MCF 10A (cell line): ENCODE measurements around the gene SMC6. TPM values are rescaled to one million over a fixed set of nuclear protein-coding genes. Genes with fewer than 3 reads are reported as not detected.

Source experiments
- BruUV-seq: library from RNA; stranded (reverse); fragments of 400-500 nt; replicated peaks from 2 replicates; lab custom pipeline; 2021; lab: Mats Ljungman, UMichigan
- CTCF ChIA-PET: fragments of 300-600 bp; sonication (Branson Sonifier 250); formaldehyde crosslinking; extraction: SDS; loops from one replicate; lab custom pipeline; 2021; ENCODE audit warnings: antibody characterized with exemption, inconsistent platforms; lab: Yijun Ruan, JAX
- POLR2A ChIA-PET: fragments of 300-600, 350-650 bp; sonication (Branson Sonifier 250); formaldehyde crosslinking; extraction: SDS; loops from one replicate; lab custom pipeline; 2020; ENCODE audit warnings: antibody characterized with exemption, inconsistent platforms; lab: Yijun Ruan, JAX
- DNase-seq: peaks from one replicate; pipeline ENCODE4 v3.0.0-alpha.2; 2018; ENCODE audit not compliant: unreplicated experiment
- H3K27ac Mint-ChIP-seq: one replicate; pipeline ENCODE4 v1.8.0; 2022; ENCODE audit warnings: mild to moderate bottlenecking, low read depth, mixed read lengths; ENCODE audit not compliant: unreplicated experiment
- H3K27me3 Mint-ChIP-seq: one replicate; pipeline ENCODE4 v1.8.0; 2022; ENCODE audit warnings: mixed read lengths; ENCODE audit not compliant: insufficient read depth, unreplicated experiment
- H3K36me3 Mint-ChIP-seq: one replicate; pipeline ENCODE4 v1.8.0; 2022; ENCODE audit warnings: mild to moderate bottlenecking, moderate library complexity, mixed read lengths; ENCODE audit not compliant: insufficient read depth, unreplicated experiment
- H3K4me1 Mint-ChIP-seq: one replicate; pipeline ENCODE4 v1.8.0; 2022; ENCODE audit warnings: mixed read lengths; ENCODE audit not compliant: insufficient read depth, unreplicated experiment
- H3K4me3 Mint-ChIP-seq: one replicate; pipeline ENCODE4 v1.8.0; 2022; ENCODE audit warnings: mild to moderate bottlenecking, moderate library complexity, mixed read lengths; ENCODE audit not compliant: unreplicated experiment
- H3K9me3 Mint-ChIP-seq: one replicate; pipeline ENCODE4 v1.8.0; 2022; ENCODE audit warnings: mixed read lengths; ENCODE audit not compliant: unreplicated experiment
- CTCF ChIP-seq: fragments of 200-600 bp; IDR thresholded peaks from one replicate; pipeline ENCODE4 v1.8.0; 2022; ENCODE audit warnings: antibody characterized with exemption, mild to moderate bottlenecking; ENCODE audit not compliant: unreplicated experiment
- intact Hi-C: fragments of 100-400 bp; cut with micrococcal nuclease; formaldehyde crosslinking; loops from 2 replicates; pipeline ENCODE4 v1.14.1; 2022
- total RNA-seq: library from RNA; stranded (reverse); gene quantifications from 2 replicates; pipeline ENCODE4 v1.2.3, GENCODE V29; 2022

Gene SMC6
- total RNA-seq, 1 experiment from 2014 or later, result 24.7 TPM

- Mint-ChIP-seq H3K9me3 (no peaks in the 10 kb centered on the region), H3K36me3 (peaks cover 11% of the 10 kb centered on the region), H3K4me3 (no peak overlapping the region), H3K27ac (no peak overlapping the region), H3K27me3 (no peaks in the 10 kb centered on the region), H3K4me1 (peaks cover 19% of the 10 kb centered on the region)
- intact Hi-C loops, result no loop called here
- no peak for TF ChIP-seq CTCF
- DNase-seq, result no peak
- no TSS peak for BruUV-seq
- ChIA-PET CTCF (interaction anchor here (1.0 to 3.1 kb wide), 4 partner anchors 14 to 630 kb away, joined by 3 to 10 read pairs (median 4); no protein-coding TSS in a partner anchor), POLR2A (interaction anchor here (0.7 to 0.8 kb wide), 2 partner anchors 10 to 65 kb away, joined by 3 to 5 read pairs; no protein-coding TSS in a partner anchor)
Observed at GRCh38 chr2:17748745-17749144, 4.9 kb downstream of the SMC6 start.

- ChIA-PET POLR2A (interaction anchor here (0.7 kb wide), 1 partner anchor 9 kb away, joined by 5 read pairs; no protein-coding TSS in a partner anchor), CTCF (interaction anchor here (1.5 to 3.1 kb wide), 2 partner anchors 13 to 29 kb away, joined by 3 to 10 read pairs; no protein-coding TSS in a partner anchor)
- intact Hi-C loops, result no loop called here
- no peak for TF ChIP-seq CTCF
- Mint-ChIP-seq H3K27ac (peak overlapping the region; percentile 7), H3K4me3 (no peak overlapping the region), H3K27me3 (no peaks in the 10 kb centered on the region), H3K36me3 (peaks cover 13% of the 10 kb centered on the region), H3K4me1 (peaks cover 19% of the 10 kb centered on the region), H3K9me3 (no peaks in the 10 kb centered on the region)
- BruUV-seq, result no TSS peak
- DNase-seq, result no peak
Observed at GRCh38 chr2:17747684-17748452, 5.7 kb downstream of the SMC6 start.

- TF ChIP-seq CTCF, result no peak
- no peaks in the 10 kb centered on the region for H3K27me3 Mint-ChIP-seq
- no TSS peak for BruUV-seq
- intact Hi-C loops, result no loop called here
- no peak overlapping the region for H3K4me3 Mint-ChIP-seq
- H3K9me3 Mint-ChIP-seq, result no peaks in the 10 kb centered on the region
- ChIA-PET CTCF (interaction anchor here (0.6 kb wide), 1 partner anchor 9 kb away, joined by 3 read pairs; no protein-coding TSS in a partner anchor), POLR2A (no interaction called here)
- H3K4me1 Mint-ChIP-seq, result peaks cover 5% of the 10 kb centered on the region
- DNase-seq, result no peak
- peaks cover 49% of the 10 kb centered on the region for H3K36me3 Mint-ChIP-seq
- H3K27ac Mint-ChIP-seq, result peak overlapping the region; percentile 28
Observed at GRCh38 chr2:17740203-17740602, 13.4 kb downstream of the SMC6 start.

- Mint-ChIP-seq H3K4me1 (peaks cover 5% of the 10 kb centered on the region), H3K27me3 (no peaks in the 10 kb centered on the region), H3K9me3 (no peaks in the 10 kb centered on the region), H3K4me3 (no peak overlapping the region), H3K27ac (no peak overlapping the region), H3K36me3 (peaks cover 48% of the 10 kb centered on the region)
- no peak for DNase-seq
- ChIA-PET CTCF (interaction anchor here (0.6 to 1.4 kb wide), 2 partner anchors 17 to 863 kb away, joined by 3 to 8 read pairs; no protein-coding TSS in a partner anchor), POLR2A (no interaction called here)
- BruUV-seq, result no TSS peak
- no peak for TF ChIP-seq CTCF
- intact Hi-C loops, result no loop called here
Observed at GRCh38 chr2:17736989-17737388, 16.6 kb downstream of the SMC6 start.
